Upper lobe of left lung (tissue), 6 donors: Measurements from ENCODE around the gene ITPR1. TPM values are rescaled to one million over a fixed set of nuclear protein-coding genes. Genes with fewer than 3 reads are reported as not detected.

Experiments
- ATAC-seq, 2 donors: fragments of 200-7000 bp; cut with Tn5 transposase; one replicate each; pipeline ENCODE4 v1.9.1; 2022; ENCODE audit warnings: mild to moderate bottlenecking in 2 of 2, moderate library complexity in 2 of 2; ENCODE audit not compliant: low FRiP score in 2 of 2
- DNase-seq, 2 donors: peaks; one replicate each; pipeline ENCODE4 v3.0.0-alpha.2; 2019 to 2020
- H3K27ac ChIP-seq, 4 donors: fragments of 200-600 bp; sonication (generic); one replicate each; pipeline ENCODE4 v1.5.1; 2016 to 2019
- H3K27me3 ChIP-seq, 4 donors: fragments of 200-600 bp; sonication (generic); one replicate each; pipeline ENCODE4 v1.5.1; 2017 to 2019
- H3K36me3 ChIP-seq, 4 donors: fragments of 200-600 bp; sonication (generic); one replicate each; pipeline ENCODE4 v1.5.1; 2016 to 2019
- H3K4me1 ChIP-seq, 4 donors: fragments of 200-600 bp; sonication (generic); one replicate each; pipeline ENCODE4 v1.5.1; 2018 to 2019
- H3K4me3 ChIP-seq, 4 donors: fragments of 200-600 bp; sonication (generic); one replicate each; pipeline ENCODE4 v1.5.1; 2017 to 2019; ENCODE audit warnings: mild to moderate bottlenecking in 2 of 4, moderate library complexity in 1 of 4
- H3K9me3 ChIP-seq, 4 donors: fragments of 200-600 bp; sonication (generic); one replicate each; pipeline ENCODE4 v1.5.1; 2018 to 2019
- EP300 ChIP-seq, 4 donors: sonication (generic); formaldehyde crosslinking; IDR thresholded peaks; one replicate each; pipeline ENCODE4 v1.5.1; 2017; ENCODE audit warnings: antibody characterized with exemption in 4 of 4, control low read depth in 2 of 4
- POLR2A ChIP-seq, 4 donors: fragments of 450-650 bp; IDR thresholded peaks; one replicate each; pipeline ENCODE4 v1.5.1; 2016 to 2017; ENCODE audit warnings: antibody characterized with exemption in 4 of 4, mild to moderate bottlenecking in 2 of 4
- POLR2AphosphoS5 ChIP-seq, 2 donors: sonication (generic); formaldehyde crosslinking; IDR thresholded peaks; one replicate each; pipeline ENCODE4 v1.5.1; 2017; ENCODE audit warnings: antibody characterized with exemption in 2 of 2
- WGBS, 2 donors: methylation state at CpG; one replicate each; pipeline ENCODE4 v1.1.5; 2017 to 2018; 5-methylcytosine and 5-hydroxymethylcytosine counted together
- total RNA-seq, 6 donors: library from RNA; depleted of rRNA in 4 of 6; stranded (reverse); fragments of >200 nt in 4 of 6; gene quantifications; one replicate each; pipeline versions ENCODE4 v1.1.0 to v1.2.1, GENCODE V29; 2016 to 2021
- TF ChIP-seq, protein P1 (sequence below), 6 experiments: fragments of 450-650 bp in 4 of 6; fragments of 200-600 bp in 2 of 6; sonication (generic) in 2 of 6; IDR thresholded peaks; one replicate each; pipeline ENCODE4 v1.5.1; 2016 to 2019; ENCODE audit warnings: antibody characterized with exemption in 6 of 6
- donor health status: DM: no; HTN: no; CAD: no; lungs with moderate emphysema.
- donor health status: DM: no; HTN: yes; CAD: no; lungs with severe emphysema.

ITPR1 gene
- total RNA-seq, 6 donors from 2014 or later, result 55.5 to 136 (median 66.2) TPM

DNA sequence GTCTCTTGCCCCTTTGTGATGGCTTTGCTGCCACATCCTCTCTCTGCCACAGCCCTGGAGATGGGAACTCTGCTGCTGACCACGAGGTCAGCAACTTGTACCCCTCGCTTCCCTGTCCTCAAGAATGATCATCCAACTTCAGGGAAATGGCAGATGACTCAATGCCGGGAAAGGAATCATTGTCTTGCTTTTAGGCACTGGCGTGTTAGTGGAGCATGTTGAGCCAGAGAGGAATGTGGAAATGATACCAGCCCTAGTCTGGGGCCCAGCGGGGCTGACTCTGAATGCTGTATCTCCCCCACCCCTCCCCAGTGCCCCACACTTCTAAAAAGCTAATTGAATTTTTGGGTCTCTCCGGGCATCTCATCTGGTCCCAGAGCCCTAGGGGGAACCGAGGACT, 301.2 kb downstream of the ITPR1 start:
- DNase-seq, result no peak
- TF ChIP-seq POLR2A (IDR thresholded peaks at IDR 0.05), result no peak
- TF ChIP-seq, protein P1, sequence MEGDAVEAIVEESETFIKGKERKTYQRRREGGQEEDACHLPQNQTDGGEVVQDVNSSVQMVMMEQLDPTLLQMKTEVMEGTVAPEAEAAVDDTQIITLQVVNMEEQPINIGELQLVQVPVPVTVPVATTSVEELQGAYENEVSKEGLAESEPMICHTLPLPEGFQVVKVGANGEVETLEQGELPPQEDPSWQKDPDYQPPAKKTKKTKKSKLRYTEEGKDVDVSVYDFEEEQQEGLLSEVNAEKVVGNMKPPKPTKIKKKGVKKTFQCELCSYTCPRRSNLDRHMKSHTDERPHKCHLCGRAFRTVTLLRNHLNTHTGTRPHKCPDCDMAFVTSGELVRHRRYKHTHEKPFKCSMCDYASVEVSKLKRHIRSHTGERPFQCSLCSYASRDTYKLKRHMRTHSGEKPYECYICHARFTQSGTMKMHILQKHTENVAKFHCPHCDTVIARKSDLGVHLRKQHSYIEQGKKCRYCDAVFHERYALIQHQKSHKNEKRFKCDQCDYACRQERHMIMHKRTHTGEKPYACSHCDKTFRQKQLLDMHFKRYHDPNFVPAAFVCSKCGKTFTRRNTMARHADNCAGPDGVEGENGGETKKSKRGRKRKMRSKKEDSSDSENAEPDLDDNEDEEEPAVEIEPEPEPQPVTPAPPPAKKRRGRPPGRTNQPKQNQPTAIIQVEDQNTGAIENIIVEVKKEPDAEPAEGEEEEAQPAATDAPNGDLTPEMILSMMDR (IDR thresholded peaks at IDR 0.05), result no peak
- TF ChIP-seq EP300 (IDR thresholded peaks at IDR 0.05), result no peak
- TF ChIP-seq POLR2AphosphoS5 (IDR thresholded peaks at IDR 0.05), result no peak
- Histone ChIP-seq H3K4me3 (no peak overlapping the region), H3K27me3 (no peaks in the 10 kb centered on the region), H3K27ac (no peak overlapping the region), H3K9me3 (no peaks in the 10 kb centered on the region), H3K4me1 (no peaks in the 10 kb centered on the region), H3K36me3 (peaks cover 0 to 38% (median 9%) of the 10 kb centered on the region in 4 donors)
- no peak for ATAC-seq
- WGBS, 2 donors, result 90 to 93% methylated on average over 6 to 7 of the region's 7 CpGs

DNA sequence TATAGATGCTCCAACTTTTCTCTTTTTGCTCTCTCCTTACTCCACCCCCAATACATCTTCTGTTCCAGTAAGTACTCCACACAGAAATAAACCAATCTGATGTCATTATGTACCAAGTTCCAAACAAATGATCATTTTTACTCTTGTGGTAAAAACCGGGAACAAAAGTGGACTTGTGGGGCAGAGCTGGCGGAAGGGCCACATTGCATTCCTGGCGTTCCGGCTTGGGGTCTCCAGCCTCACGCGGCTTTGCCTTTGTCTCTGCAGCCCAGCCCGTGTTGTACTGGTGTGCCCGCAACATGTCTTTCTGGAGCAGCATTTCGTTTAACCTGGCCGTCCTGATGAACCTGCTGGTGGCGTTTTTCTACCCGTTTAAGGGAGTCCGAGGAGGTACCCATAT, 301.6 kb downstream of the ITPR1 start:
- Histone ChIP-seq H3K9me3 (no peaks in the 10 kb centered on the region), H3K4me3 (no peak overlapping the region), H3K36me3 (peaks cover 0 to 37% (median 7%) of the 10 kb centered on the region in 4 donors), H3K4me1 (no peaks in the 10 kb centered on the region), H3K27me3 (no peaks in the 10 kb centered on the region), H3K27ac (no peak overlapping the region)
- 96 to 97% methylated on average over 13 of the region's 13 CpGs for whole genome bisulfite sequencing, 2 donors
- no peak for ATAC-seq
- TF ChIP-seq EP300 (IDR thresholded peaks at IDR 0.05), result no peak
- TF ChIP-seq POLR2A (IDR thresholded peaks at IDR 0.05), result no peak
- TF ChIP-seq, protein P1 (IDR thresholded peaks at IDR 0.05), result no peak
- TF ChIP-seq POLR2AphosphoS5 (IDR thresholded peaks at IDR 0.05), result no peak
- DNase-seq, result no peak

DNA sequence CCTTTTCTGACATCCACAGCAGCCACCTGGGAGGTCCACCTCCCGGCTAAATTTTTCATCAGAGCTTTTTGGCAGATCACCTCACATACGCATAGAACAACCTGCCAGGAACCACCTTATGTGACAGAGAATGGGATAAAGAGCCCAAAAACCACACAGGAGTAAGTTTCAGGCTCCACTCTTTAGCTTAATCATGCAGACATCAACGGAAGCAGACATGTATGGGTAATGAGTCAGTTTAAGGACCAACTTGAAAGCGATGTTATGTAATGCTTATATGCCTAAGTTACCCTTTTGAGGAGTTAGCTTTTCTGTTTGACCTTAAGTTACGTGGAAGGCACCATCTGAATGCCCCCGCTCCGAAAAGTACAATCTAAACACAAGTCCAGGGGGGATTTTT, 302.8 kb downstream of the ITPR1 start:
- no peaks in the 10 kb centered on the region for H3K4me1 ChIP-seq
- no peaks in the 10 kb centered on the region for H3K9me3 ChIP-seq
- peaks cover 0 to 29% (median 10%) of the 10 kb centered on the region in 4 donors for H3K36me3 ChIP-seq
- H3K4me3 ChIP-seq, result no peak overlapping the region
- ATAC-seq (no peak), DNase-seq (no peak)
- WGBS, 2 donors, result 93 to 97% methylated on average over 7 of the region's 7 CpGs
- TF ChIP-seq POLR2AphosphoS5 (IDR thresholded peaks at IDR 0.05) (no peak), EP300 (IDR thresholded peaks at IDR 0.05) (no peak), POLR2A (IDR thresholded peaks at IDR 0.05) (no peak)
- TF ChIP-seq, protein P1 (IDR thresholded peaks at IDR 0.05), result no peak
- H3K27me3 ChIP-seq, result no peaks in the 10 kb centered on the region
- no peak overlapping the region for H3K27ac ChIP-seq

DNA sequence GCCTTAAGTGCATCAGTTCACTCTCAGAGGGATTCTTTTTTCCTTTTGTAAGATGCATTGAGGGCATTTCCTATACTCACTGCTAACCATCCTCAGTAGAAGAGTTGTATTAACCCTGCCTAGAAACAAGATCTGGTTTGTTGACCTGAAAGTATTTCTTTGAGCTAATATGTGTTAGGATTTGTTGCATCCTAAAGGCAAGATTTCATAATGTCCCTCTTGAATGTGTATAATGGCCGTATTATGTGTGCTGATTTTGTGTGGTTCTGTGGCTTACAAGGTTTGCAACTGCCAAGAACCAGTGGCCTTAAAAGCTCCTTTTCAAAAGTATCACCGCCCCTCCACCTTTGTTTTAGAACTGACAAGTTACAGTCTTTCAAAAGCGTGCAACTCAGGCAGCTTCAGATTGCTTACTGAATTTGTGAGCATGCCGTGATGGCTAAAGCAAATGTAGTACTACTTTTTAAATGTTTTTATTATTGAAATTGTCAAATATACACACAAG, 304.1 kb downstream of the ITPR1 start:
- H3K4me1 ChIP-seq, result no peaks in the 10 kb centered on the region
- TF ChIP-seq EP300 (IDR thresholded peaks at IDR 0.05), result no peak
- TF ChIP-seq POLR2A (IDR thresholded peaks at IDR 0.05), result no peak
- TF ChIP-seq, protein P1 (IDR thresholded peaks at IDR 0.05), result no peak
- TF ChIP-seq POLR2AphosphoS5 (IDR thresholded peaks at IDR 0.05), result no peak
- H3K4me3 ChIP-seq, result no peak overlapping the region
- ATAC-seq (no peak), DNase-seq (no peak)
- no peaks in the 10 kb centered on the region for H3K9me3 ChIP-seq
- H3K27me3 ChIP-seq, result no peaks in the 10 kb centered on the region
- H3K27ac ChIP-seq, result no peak overlapping the region
- WGBS, 2 donors, result 96 to 97% methylated on average over 4 of the region's 4 CpGs
- peaks cover 0 to 16% (median 6%) of the 10 kb centered on the region in 4 donors for H3K36me3 ChIP-seq
